DOHH2 (cell line): ENCODE measurements around the gene SEC16A.

Experiments used
- CTCF ChIP-seq: fragments of 200-600 bp; sonication (generic); IDR thresholded peaks from one replicate; pipeline ENCODE4 v1.5.1; 2014; ENCODE audit warnings: antibody characterized with exemption, mild to moderate bottlenecking, low read depth, low read length; ENCODE audit not compliant: poor library complexity, severe bottlenecking
- EZH2phosphoT487 ChIP-seq: fragments of 200-600 bp; sonication (generic); IDR thresholded peaks from 2 replicates; pipeline ENCODE4 v1.6.1; 2017; ENCODE audit warnings: borderline replicate concordance, mild to moderate bottlenecking, antibody characterized with exemption, low read length, moderate library complexity, mixed read lengths

- TF ChIP-seq CTCF (no peak), EZH2phosphoT487 (no peak)
Measured at GRCh38 chr9:136511144-136511669, 28.4 kb upstream of the SEC16A start.
